PC-3 (cell line): ENCODE results near the gene NLGN1. TPM values are rescaled to one million over a fixed set of nuclear protein-coding genes. Genes with fewer than 3 reads are reported as not detected.
A peak's percentile ranks its signal among the peaks of the same experiment; 100 is the strongest.

Experiments
- ATAC-seq: fragments of 200-7000 bp; cut with Tn5 transposase; 2 replicates; pipeline ENCODE4 v1.9.1; 2020; ENCODE audit warnings: mild to moderate bottlenecking, moderate library complexity
- BruUV-seq: library from RNA; stranded (reverse); fragments of 400-500 nt; replicated peaks from 2 replicates; lab custom pipeline; 2021; lab: Mats Ljungman, UMichigan
- CTCF ChIA-PET: fragments of 300-600 bp; sonication (Branson Sonifier 250); formaldehyde crosslinking; loops from one replicate; lab custom pipeline; 2022; ENCODE audit warnings: antibody characterized with exemption; lab: Charles Lee
- POLR2A ChIA-PET: fragments of 300-600 bp; sonication (Branson Sonifier 250); formaldehyde crosslinking; loops from one replicate; lab custom pipeline; 2022; ENCODE audit warnings: antibody characterized with exemption; ENCODE audit not compliant: unreplicated experiment; lab: Charles Lee
- DNase-seq: peaks from one replicate; pipeline ENCODE4 v3.0.0-alpha.2; 2015
- H2AFZ ChIP-seq: fragments of 300-600 bp; sonication (generic); 2 replicates; pipeline ENCODE4 v1.6.0; 2016; ENCODE audit warnings: antibody characterized with exemption, low read length
- H3F3A ChIP-seq: fragments of 300-600 bp; sonication (generic); one replicate; pipeline ENCODE4 v1.6.0; 2017; ENCODE audit warnings: antibody characterized with exemption, low read length, control low read depth, mild to moderate bottlenecking; ENCODE audit not compliant: unreplicated experiment
- H3K27ac ChIP-seq: fragments of 300-600 bp; sonication (generic); 2 replicates; pipeline ENCODE4 v1.5.1; 2016; ENCODE audit warnings: mild to moderate bottlenecking, low read length
- H3K27me3 ChIP-seq: fragments of 300-600 bp; sonication (generic); 2 replicates; pipeline ENCODE4 v1.6.1; 2016; ENCODE audit warnings: low read length, mixed read lengths
- H3K36me3 ChIP-seq: fragments of 300-600 bp; sonication (generic); 2 replicates; pipeline ENCODE4 v1.6.1; 2016; ENCODE audit warnings: low read depth, mixed run types, low read length, mixed read lengths
- H3K4me1 ChIP-seq: fragments of 300-600 bp; sonication (generic); 2 replicates; pipeline ENCODE4 v1.5.1; 2016; ENCODE audit warnings: low read length; ENCODE audit not compliant: insufficient read depth
- H3K4me2 ChIP-seq: fragments of 300-600 bp; sonication (generic); 2 replicates; pipeline ENCODE4 v1.6.0; 2016; ENCODE audit warnings: low read length
- H3K4me3 ChIP-seq: fragments of 300-600 bp; sonication (generic); 2 replicates; pipeline ENCODE4 v1.5.1; 2016; ENCODE audit warnings: mild to moderate bottlenecking, low read length, mixed read lengths
- H3K79me2 ChIP-seq: fragments of 300-600 bp; sonication (generic); 2 replicates; pipeline ENCODE4 v1.6.1; 2017; ENCODE audit warnings: low read length, mixed read lengths
- H3K9ac ChIP-seq: fragments of 300-600 bp; sonication (generic); 2 replicates; pipeline ENCODE4 v1.6.0; 2016; ENCODE audit warnings: mild to moderate bottlenecking, low read length
- H3K9me2 ChIP-seq: fragments of 300-600 bp; sonication (generic); replicated peaks from 2 replicates; pipeline ENCODE4 v1.6.1; 2016; ENCODE audit warnings: mixed run types, low read length, mixed read lengths
- H3K9me3 ChIP-seq: fragments of 300-600 bp; sonication (generic); 2 replicates; pipeline ENCODE4 v1.6.1; 2016; ENCODE audit warnings: low read length, mixed read lengths
- H4K20me1 ChIP-seq: fragments of 300-600 bp; sonication (generic); 2 replicates; pipeline ENCODE4 v1.6.1; 2016; ENCODE audit warnings: low read length, mixed read lengths
- EZH2 ChIP-seq: fragments of 300-600 bp; sonication (generic); IDR thresholded peaks from one replicate; pipeline ENCODE4 v1.6.1; 2017; ENCODE audit warnings: antibody characterized with exemption, mild to moderate bottlenecking, low read length; ENCODE audit not compliant: unreplicated experiment
- EZH2phosphoT487 ChIP-seq: fragments of 300-600 bp; sonication (generic); IDR thresholded peaks from 2 replicates; pipeline ENCODE4 v1.6.1; 2018; ENCODE audit warnings: mild to moderate bottlenecking, antibody characterized with exemption, low read length, borderline replicate concordance
- intact Hi-C: fragments of 100-400 bp; cut with micrococcal nuclease; formaldehyde crosslinking; loops from 2 replicates; pipeline ENCODE4 v1.9.0; 2023
- total RNA-seq: library from RNA; depleted of rRNA; stranded (reverse); fragments of >200 nt; gene quantifications from 2 replicates; pipeline ENCODE4 v1.2.3, GENCODE V29; 2014
- TF ChIP-seq, protein P1 (sequence below): fragments of 300-600 bp; sonication (generic); conservative IDR thresholded peaks from 2 replicates; pipeline ENCODE4 v1.5.1; 2017; ENCODE audit warnings: antibody characterized with exemption, low read depth, mild to moderate bottlenecking, low read length

Gene NLGN1
- total RNA-seq, 1 experiment from 2014 or later, result 0.77 TPM

GRCh38 chr3:174202561-174202960 lies 805.0 kb downstream of the NLGN1 start:
- no peaks in the 10 kb centered on the region for H3K9me2 ChIP-seq
- TF ChIP-seq, protein P1, sequence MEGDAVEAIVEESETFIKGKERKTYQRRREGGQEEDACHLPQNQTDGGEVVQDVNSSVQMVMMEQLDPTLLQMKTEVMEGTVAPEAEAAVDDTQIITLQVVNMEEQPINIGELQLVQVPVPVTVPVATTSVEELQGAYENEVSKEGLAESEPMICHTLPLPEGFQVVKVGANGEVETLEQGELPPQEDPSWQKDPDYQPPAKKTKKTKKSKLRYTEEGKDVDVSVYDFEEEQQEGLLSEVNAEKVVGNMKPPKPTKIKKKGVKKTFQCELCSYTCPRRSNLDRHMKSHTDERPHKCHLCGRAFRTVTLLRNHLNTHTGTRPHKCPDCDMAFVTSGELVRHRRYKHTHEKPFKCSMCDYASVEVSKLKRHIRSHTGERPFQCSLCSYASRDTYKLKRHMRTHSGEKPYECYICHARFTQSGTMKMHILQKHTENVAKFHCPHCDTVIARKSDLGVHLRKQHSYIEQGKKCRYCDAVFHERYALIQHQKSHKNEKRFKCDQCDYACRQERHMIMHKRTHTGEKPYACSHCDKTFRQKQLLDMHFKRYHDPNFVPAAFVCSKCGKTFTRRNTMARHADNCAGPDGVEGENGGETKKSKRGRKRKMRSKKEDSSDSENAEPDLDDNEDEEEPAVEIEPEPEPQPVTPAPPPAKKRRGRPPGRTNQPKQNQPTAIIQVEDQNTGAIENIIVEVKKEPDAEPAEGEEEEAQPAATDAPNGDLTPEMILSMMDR, result no peak
- TF ChIP-seq EZH2phosphoT487, result no peak
- TF ChIP-seq EZH2, result no peak
- ATAC-seq, result no peak; the same call in 1 of the 2 replicates
- H3F3A ChIP-seq, result peaks cover 4% of the 10 kb centered on the region
- no peaks in the 10 kb centered on the region for H3K79me2 ChIP-seq
- no peak overlapping the region for H2AFZ ChIP-seq
- H3K27me3 ChIP-seq, result no peaks in the 10 kb centered on the region
- BruUV-seq, result no TSS peak
- H3K9me3 ChIP-seq, result no peaks in the 10 kb centered on the region
- ChIA-PET CTCF (no interaction called here), POLR2A (no interaction called here)
- no peak overlapping the region for H3K4me3 ChIP-seq
- no peak overlapping the region for H3K4me2 ChIP-seq
- no peak overlapping the region for H3K27ac ChIP-seq
- H4K20me1 ChIP-seq, result no peaks in the 10 kb centered on the region
- H3K4me1 ChIP-seq, result peaks cover 37% of the 10 kb centered on the region
- no peaks in the 10 kb centered on the region for H3K36me3 ChIP-seq
- H3K9ac ChIP-seq, result no peak overlapping the region
- DNase-seq, result peak; percentile 60
- intact Hi-C loops, result no loop called here

GRCh38 chr3:174204765-174205164 lies 807.2 kb downstream of the NLGN1 start:
- Histone ChIP-seq H3K4me2 (no peak overlapping the region), H3K79me2 (no peaks in the 10 kb centered on the region), H3K9me2 (no peaks in the 10 kb centered on the region), H3K4me3 (no peak overlapping the region), H3K27me3 (no peaks in the 10 kb centered on the region), H2AFZ (no peak overlapping the region), H3K9me3 (no peaks in the 10 kb centered on the region), H3K9ac (no peak overlapping the region), H3K36me3 (no peaks in the 10 kb centered on the region), H4K20me1 (no peaks in the 10 kb centered on the region), H3K27ac (no peak overlapping the region), H3K4me1 (peaks cover 15% of the 10 kb centered on the region), H3F3A (no peaks in the 10 kb centered on the region)
- no peak for TF ChIP-seq EZH2phosphoT487
- TF ChIP-seq, protein P1, result no peak
- no peak for TF ChIP-seq EZH2
- ChIA-PET CTCF (interaction anchor here (0.7 kb wide), 1 partner anchor 377 kb away, joined by 3 read pairs; no protein-coding TSS in a partner anchor), POLR2A (no interaction called here)
- no peak for DNase-seq
- intact Hi-C loops, result no loop called here
- no TSS peak for BruUV-seq
- ATAC-seq, result no peak

DNA sequence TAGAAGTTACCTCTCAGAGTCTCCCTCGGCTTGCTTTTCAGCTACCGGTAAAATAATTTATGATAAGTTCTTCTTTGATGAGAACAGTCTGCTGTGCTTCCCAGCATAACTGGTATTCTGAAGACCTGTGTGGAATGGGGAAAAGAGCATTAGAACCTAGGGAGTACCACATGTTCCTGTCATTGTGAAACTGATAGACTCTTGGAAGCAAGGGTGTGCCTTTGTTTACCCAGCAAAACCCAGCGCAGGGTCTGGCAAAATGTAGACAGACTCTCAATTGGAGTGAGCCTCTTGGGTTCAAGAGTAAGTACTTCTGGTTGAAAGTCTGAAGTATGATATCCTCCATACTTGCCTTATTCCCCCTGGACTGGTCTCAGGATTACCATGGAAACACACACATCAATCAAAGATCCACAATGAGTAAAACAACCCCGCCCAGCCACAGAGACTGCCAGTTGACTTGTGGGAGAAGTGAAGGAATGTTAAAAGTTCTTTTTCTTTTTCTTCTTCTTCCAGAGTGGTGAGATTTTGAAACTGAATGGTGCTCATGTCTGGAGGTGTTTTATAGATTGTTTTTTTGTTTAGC lies 809.2 kb downstream of the NLGN1 start:
- Histone ChIP-seq H3K27me3 (no peaks in the 10 kb centered on the region), H3F3A (no peaks in the 10 kb centered on the region), H3K9me2 (no peaks in the 10 kb centered on the region), H3K4me3 (no peak overlapping the region), H3K36me3 (no peaks in the 10 kb centered on the region), H2AFZ (no peak overlapping the region), H3K9ac (no peak overlapping the region), H3K79me2 (no peaks in the 10 kb centered on the region), H3K27ac (no peak overlapping the region), H4K20me1 (no peaks in the 10 kb centered on the region), H3K9me3 (no peaks in the 10 kb centered on the region), H3K4me2 (no peak overlapping the region), H3K4me1 (peaks cover 8% of the 10 kb centered on the region)
- TF ChIP-seq EZH2phosphoT487 (no peak), EZH2 (no peak)
- TF ChIP-seq, protein P1, result no peak
- CTCF ChIA-PET, result no interaction called here
- intact Hi-C loops, result no loop called here
- ATAC-seq, result no peak
- no peak for DNase-seq
- POLR2A ChIA-PET, result no interaction called here
- no TSS peak for BruUV-seq
